ENCODE measurements around the gene LTBP1. TPM values are rescaled to one million over a fixed set of nuclear protein-coding genes. Genes with fewer than 3 reads are reported as not detected.

The LTBP1 gene
- total RNA-seq, 1 experiment from 2014 or later: 13.9 TPM

DNA sequence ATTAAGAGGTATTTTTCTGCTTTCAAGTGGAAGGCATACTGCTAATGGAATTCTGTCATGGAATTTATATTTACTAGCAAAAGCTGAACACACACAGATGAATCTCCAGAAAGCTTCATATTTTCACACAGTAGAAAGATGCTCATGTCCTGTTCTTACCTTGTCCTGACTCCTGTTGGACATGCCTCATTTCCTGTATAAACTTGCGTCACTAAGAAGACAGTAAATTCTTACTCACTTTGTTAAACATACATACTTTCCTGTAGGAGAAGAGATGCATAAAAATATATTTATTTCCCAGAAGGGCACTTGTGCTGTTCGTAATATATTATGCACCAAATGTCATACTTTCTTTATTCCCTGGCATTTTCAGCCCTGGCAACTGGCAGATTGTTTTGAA is 291.4 kb downstream of the LTBP1 start:
- DNase-seq: no peak
- intact Hi-C loops (cut with micrococcal nuclease; ENCODE audit: unreplicated experiment): no loop called here
- CTCF ChIA-PET: no interaction called here
- H3K36me3 Mint-ChIP-seq (ENCODE audit: insufficient read depth, unreplicated experiment): no peaks in the 10 kb centered on the region
- TF ChIP-seq, protein P1, sequence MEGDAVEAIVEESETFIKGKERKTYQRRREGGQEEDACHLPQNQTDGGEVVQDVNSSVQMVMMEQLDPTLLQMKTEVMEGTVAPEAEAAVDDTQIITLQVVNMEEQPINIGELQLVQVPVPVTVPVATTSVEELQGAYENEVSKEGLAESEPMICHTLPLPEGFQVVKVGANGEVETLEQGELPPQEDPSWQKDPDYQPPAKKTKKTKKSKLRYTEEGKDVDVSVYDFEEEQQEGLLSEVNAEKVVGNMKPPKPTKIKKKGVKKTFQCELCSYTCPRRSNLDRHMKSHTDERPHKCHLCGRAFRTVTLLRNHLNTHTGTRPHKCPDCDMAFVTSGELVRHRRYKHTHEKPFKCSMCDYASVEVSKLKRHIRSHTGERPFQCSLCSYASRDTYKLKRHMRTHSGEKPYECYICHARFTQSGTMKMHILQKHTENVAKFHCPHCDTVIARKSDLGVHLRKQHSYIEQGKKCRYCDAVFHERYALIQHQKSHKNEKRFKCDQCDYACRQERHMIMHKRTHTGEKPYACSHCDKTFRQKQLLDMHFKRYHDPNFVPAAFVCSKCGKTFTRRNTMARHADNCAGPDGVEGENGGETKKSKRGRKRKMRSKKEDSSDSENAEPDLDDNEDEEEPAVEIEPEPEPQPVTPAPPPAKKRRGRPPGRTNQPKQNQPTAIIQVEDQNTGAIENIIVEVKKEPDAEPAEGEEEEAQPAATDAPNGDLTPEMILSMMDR (IDR thresholded peaks at IDR 0.05; ENCODE audit: unreplicated experiment): no peak
- no TSS peak for BruUV-seq (replicated peaks)
- H3K4me1 Mint-ChIP-seq (ENCODE audit: low read depth, unreplicated experiment): no peaks in the 10 kb centered on the region
- no peaks in the 10 kb centered on the region for H3K27me3 Mint-ChIP-seq (ENCODE audit: unreplicated experiment)
- no peak overlapping the region for H3K27ac Mint-ChIP-seq (ENCODE audit: unreplicated experiment)
- no peaks in the 10 kb centered on the region for H3K9me3 Mint-ChIP-seq (ENCODE audit: low read depth, unreplicated experiment)
- H3K4me3 Mint-ChIP-seq (ENCODE audit: low read depth, unreplicated experiment): no peak overlapping the region

DNA sequence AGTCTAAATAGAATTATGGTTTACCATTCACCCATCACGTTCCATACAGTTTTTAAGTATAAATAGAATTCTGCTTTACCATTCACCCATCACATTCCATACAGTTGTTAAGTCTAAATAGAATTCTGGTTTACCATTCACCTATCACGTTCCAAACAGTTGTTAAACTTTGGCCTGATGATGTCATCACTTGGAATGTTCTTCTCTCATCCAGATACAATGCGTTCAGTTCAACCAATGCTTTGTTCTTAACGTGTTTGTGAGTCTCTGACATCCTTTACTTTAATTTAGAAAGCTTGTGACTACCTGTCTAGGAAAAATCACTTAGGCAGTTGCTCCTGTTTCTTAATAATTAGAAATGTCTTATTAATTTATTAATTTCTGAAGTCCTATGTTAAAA is 293.4 kb downstream of the LTBP1 start:
- H3K4me1 Mint-ChIP-seq (ENCODE audit: low read depth, unreplicated experiment): no peaks in the 10 kb centered on the region
- intact Hi-C loops (cut with micrococcal nuclease; ENCODE audit: unreplicated experiment): no loop called here
- CTCF ChIA-PET: interaction anchor here (0.8 kb wide), 1 partner anchor 114 kb away, joined by 4 read pairs; no protein-coding TSS in a partner anchor
- no peaks in the 10 kb centered on the region for H3K9me3 Mint-ChIP-seq (ENCODE audit: low read depth, unreplicated experiment)
- DNase-seq: no peak
- no peaks in the 10 kb centered on the region for H3K36me3 Mint-ChIP-seq (ENCODE audit: insufficient read depth, unreplicated experiment)
- H3K27ac Mint-ChIP-seq (ENCODE audit: unreplicated experiment): no peak overlapping the region
- TF ChIP-seq, protein P1 (IDR thresholded peaks at IDR 0.05; ENCODE audit: unreplicated experiment): no peak
- H3K27me3 Mint-ChIP-seq (ENCODE audit: unreplicated experiment): no peaks in the 10 kb centered on the region
- no peak overlapping the region for H3K4me3 Mint-ChIP-seq (ENCODE audit: low read depth, unreplicated experiment)
- BruUV-seq (replicated peaks): no TSS peak

DNA sequence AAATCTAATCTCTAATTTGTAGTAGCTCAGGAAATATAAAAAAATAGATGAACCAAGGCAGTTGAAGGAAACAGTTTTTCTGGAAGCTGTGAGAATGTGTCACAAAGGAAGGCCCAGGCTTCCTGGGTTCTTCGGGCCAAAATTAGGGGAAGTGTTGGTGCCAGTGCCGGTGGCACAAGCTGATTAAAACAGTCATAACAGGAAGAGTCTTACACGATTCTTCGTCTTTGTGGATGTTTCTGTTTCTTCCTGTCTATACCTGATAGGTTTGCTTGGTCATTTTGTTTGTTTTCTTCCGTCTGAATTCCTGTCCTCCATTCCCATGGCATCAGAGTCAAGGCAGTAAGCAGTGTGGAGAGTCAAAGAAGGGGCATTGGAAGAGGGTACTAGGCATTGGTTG is 294.3 kb downstream of the LTBP1 start:
- no peak overlapping the region for H3K27ac Mint-ChIP-seq (ENCODE audit: unreplicated experiment)
- CTCF ChIA-PET: no interaction called here
- intact Hi-C loops (cut with micrococcal nuclease; ENCODE audit: unreplicated experiment): no loop called here
- TF ChIP-seq, protein P1 (IDR thresholded peaks at IDR 0.05; ENCODE audit: unreplicated experiment): no peak
- H3K4me1 Mint-ChIP-seq (ENCODE audit: low read depth, unreplicated experiment): no peaks in the 10 kb centered on the region
- no peaks in the 10 kb centered on the region for H3K27me3 Mint-ChIP-seq (ENCODE audit: unreplicated experiment)
- no peaks in the 10 kb centered on the region for H3K36me3 Mint-ChIP-seq (ENCODE audit: insufficient read depth, unreplicated experiment)
- no peak for DNase-seq
- no peak overlapping the region for H3K4me3 Mint-ChIP-seq (ENCODE audit: low read depth, unreplicated experiment)
- no TSS peak for BruUV-seq (replicated peaks)
- H3K9me3 Mint-ChIP-seq (ENCODE audit: low read depth, unreplicated experiment): no peaks in the 10 kb centered on the region

DNA sequence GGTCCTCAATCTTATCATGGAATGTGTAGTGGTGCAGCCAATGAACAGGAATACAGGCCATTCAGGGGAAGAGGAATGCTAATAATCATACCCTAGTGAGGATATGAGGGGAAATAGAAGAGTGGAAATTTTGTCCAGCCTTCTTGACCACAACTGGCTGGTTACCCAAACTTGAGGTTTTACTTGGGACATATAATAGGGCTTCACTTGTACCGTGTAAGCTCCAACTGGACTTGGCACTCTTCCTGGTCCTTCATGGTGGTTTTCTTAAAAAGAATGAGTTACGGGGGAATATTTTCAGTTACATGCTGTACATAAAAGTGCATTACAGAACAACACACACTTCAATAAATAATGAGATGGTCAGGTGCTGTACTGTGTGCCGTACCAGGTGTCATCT is 294.8 kb downstream of the LTBP1 start:
- no peaks in the 10 kb centered on the region for H3K4me1 Mint-ChIP-seq (ENCODE audit: low read depth, unreplicated experiment)
- TF ChIP-seq, protein P1 (IDR thresholded peaks at IDR 0.05; ENCODE audit: unreplicated experiment): no peak
- no peak for DNase-seq
- BruUV-seq (replicated peaks): no TSS peak
- intact Hi-C loops (cut with micrococcal nuclease; ENCODE audit: unreplicated experiment): no loop called here
- no peaks in the 10 kb centered on the region for H3K27me3 Mint-ChIP-seq (ENCODE audit: unreplicated experiment)
- H3K9me3 Mint-ChIP-seq (ENCODE audit: low read depth, unreplicated experiment): no peaks in the 10 kb centered on the region
- CTCF ChIA-PET: no interaction called here
- no peak overlapping the region for H3K4me3 Mint-ChIP-seq (ENCODE audit: low read depth, unreplicated experiment)
- no peak overlapping the region for H3K27ac Mint-ChIP-seq (ENCODE audit: unreplicated experiment)
- H3K36me3 Mint-ChIP-seq (ENCODE audit: insufficient read depth, unreplicated experiment): no peaks in the 10 kb centered on the region

Data from Calu3 (cell line).